Stimulated activated naive B cell treated with anti-CD40 and anti-IgM and Interleukin-4, amounts not matched to agents 10 μg/mL and 1 μg/mL and 100 μg/mL, for 72 hours (primary cell): ENCODE results near the gene VGLL2.

Experiments
- ATAC-seq, 2 donors: fragments of 150-1000 bp; cut with Tn5 transposase; replicated peaks; 2 replicates each; pipeline ENCODE4 v1.10.0; 2021; ENCODE audit warnings: moderate library complexity in 1 of 2
- DNase-seq: peaks from one replicate; pipeline ENCODE4 v3.0.0; 2021
- H3K27ac Mint-ChIP-seq: one replicate; pipeline ENCODE4 v1.8.0; 2022; ENCODE audit warnings: mild to moderate bottlenecking, mixed read lengths
- H3K27me3 Mint-ChIP-seq, 2 donors: one replicate each; pipeline ENCODE4 v1.8.0; 2022; ENCODE audit warnings: mixed read lengths in 2 of 2
- H3K36me3 Mint-ChIP-seq, 2 donors: one replicate each; pipeline ENCODE4 v1.8.0; 2022; ENCODE audit warnings: mixed read lengths in 2 of 2, mild to moderate bottlenecking in 1 of 2
- H3K4me1 Mint-ChIP-seq, 2 donors: one replicate each; pipeline ENCODE4 v1.8.0; 2022; ENCODE audit warnings: mixed read lengths in 2 of 2, mild to moderate bottlenecking in 1 of 2
- H3K4me3 Mint-ChIP-seq, 2 donors: one replicate each; pipeline ENCODE4 v1.8.0; 2022; ENCODE audit warnings: mild to moderate bottlenecking in 2 of 2, mixed read lengths in 2 of 2, moderate library complexity in 1 of 2
- H3K9me3 Mint-ChIP-seq, 2 donors: one replicate each; pipeline ENCODE4 v1.8.0; 2022; ENCODE audit warnings: mixed read lengths in 2 of 2, mild to moderate bottlenecking in 1 of 2

Gene VGLL2

GRCh38 chr6:117263353-117263927 is 1.9 kb upstream of the VGLL2 start:
- Mint-ChIP-seq H3K36me3 (no peaks in the 10 kb centered on the region), H3K9me3 (no peaks in the 10 kb centered on the region), H3K4me1 (peaks cover 12 to 33% of the 10 kb centered on the region in 2 donors), H3K4me3 (no peak overlapping the region), H3K27me3 (peaks cover 42 to 70% of the 10 kb centered on the region in 2 donors), H3K27ac (no peak overlapping the region)
- DNase-seq (no peak), ATAC-seq (no peak)

GRCh38 chr6:117264369-117264691 is 1.0 kb upstream of the VGLL2 start:
- ATAC-seq (peak; percentile 1 to 13), DNase-seq (no peak)
- Mint-ChIP-seq H3K4me1 (peaks cover 12 to 33% of the 10 kb centered on the region in 2 donors), H3K4me3 (peak overlapping the region; percentile 55 to 73), H3K36me3 (no peaks in the 10 kb centered on the region), H3K27ac (no peak overlapping the region), H3K9me3 (no peaks in the 10 kb centered on the region), H3K27me3 (peaks cover 50 to 78% of the 10 kb centered on the region in 2 donors)

GRCh38 chr6:117264692-117265409 is 507 bp upstream of the VGLL2 start:
- Mint-ChIP-seq H3K27me3 (peaks cover 54 to 77% of the 10 kb centered on the region in 2 donors), H3K9me3 (no peaks in the 10 kb centered on the region), H3K4me3 (peak overlapping the region; percentile 55 to 73), H3K36me3 (no peaks in the 10 kb centered on the region), H3K4me1 (peaks cover 12 to 33% of the 10 kb centered on the region in 2 donors), H3K27ac (no peak overlapping the region)
- peak; percentile 87 to 88 for ATAC-seq
- DNase-seq, result peak; percentile 65

GRCh38 chr6:117266257-117267053 is 1.1 kb downstream of the VGLL2 start:
- ATAC-seq (no peak), DNase-seq (no peak)
- H3K36me3 Mint-ChIP-seq, result no peaks in the 10 kb centered on the region
- peak overlapping the region in 1 of 2 donors; percentile 28 for H3K4me3 Mint-ChIP-seq
- peaks cover 12 to 33% of the 10 kb centered on the region in 2 donors for H3K4me1 Mint-ChIP-seq
- H3K9me3 Mint-ChIP-seq, result no peaks in the 10 kb centered on the region
- H3K27me3 Mint-ChIP-seq, result peaks cover 56 to 85% of the 10 kb centered on the region in 2 donors
- H3K27ac Mint-ChIP-seq, result no peak overlapping the region

- DNase-seq, result no peak
- Mint-ChIP-seq H3K27ac (no peak overlapping the region), H3K27me3 (peaks cover 58 to 83% of the 10 kb centered on the region in 2 donors), H3K4me3 (no peak overlapping the region), H3K36me3 (no peaks in the 10 kb centered on the region), H3K4me1 (peaks cover 13 to 33% of the 10 kb centered on the region in 2 donors), H3K9me3 (no peaks in the 10 kb centered on the region)
- ATAC-seq, result no peak
These were observed 1.6 kb downstream of the VGLL2 start for GRCh38 chr6:117267054-117267347.

- H3K4me1 Mint-ChIP-seq, result peaks cover 16 to 33% of the 10 kb centered on the region in 2 donors
- no peak for ATAC-seq
- peaks cover 62 to 87% of the 10 kb centered on the region in 2 donors for H3K27me3 Mint-ChIP-seq
- H3K27ac Mint-ChIP-seq, result no peak overlapping the region
- no peak overlapping the region for H3K4me3 Mint-ChIP-seq
- no peaks in the 10 kb centered on the region for H3K36me3 Mint-ChIP-seq
- H3K9me3 Mint-ChIP-seq, result no peaks in the 10 kb centered on the region
- DNase-seq, result no peak
These were observed 2.6 kb downstream of the VGLL2 start for GRCh38 chr6:117267766-117268534.

GRCh38 chr6:117268924-117269323 is 3.6 kb downstream of the VGLL2 start:
- peaks cover 64 to 87% of the 10 kb centered on the region in 2 donors for H3K27me3 Mint-ChIP-seq
- peaks cover 16 to 33% of the 10 kb centered on the region in 2 donors for H3K4me1 Mint-ChIP-seq
- H3K9me3 Mint-ChIP-seq, result no peaks in the 10 kb centered on the region
- no peak overlapping the region for H3K4me3 Mint-ChIP-seq
- H3K27ac Mint-ChIP-seq, result no peak overlapping the region
- DNase-seq (no peak), ATAC-seq (no peak)
- H3K36me3 Mint-ChIP-seq, result no peaks in the 10 kb centered on the region

- peaks cover 12 to 26% of the 10 kb centered on the region in 2 donors for H3K4me1 Mint-ChIP-seq
- H3K27ac Mint-ChIP-seq, result no peak overlapping the region
- H3K27me3 Mint-ChIP-seq, result peaks cover 61 to 87% of the 10 kb centered on the region in 2 donors
- H3K9me3 Mint-ChIP-seq, result no peaks in the 10 kb centered on the region
- no peak for ATAC-seq
- H3K36me3 Mint-ChIP-seq, result no peaks in the 10 kb centered on the region
- DNase-seq, result no peak
- no peak overlapping the region for H3K4me3 Mint-ChIP-seq
These were observed 4.3 kb downstream of the VGLL2 start for GRCh38 chr6:117269638-117270054.

- Mint-ChIP-seq H3K27me3 (peaks cover 61 to 87% of the 10 kb centered on the region in 2 donors), H3K4me1 (peaks cover 7 to 20% of the 10 kb centered on the region in 2 donors), H3K27ac (no peak overlapping the region), H3K9me3 (no peaks in the 10 kb centered on the region), H3K36me3 (no peaks in the 10 kb centered on the region), H3K4me3 (peak overlapping the region in 1 of 2 donors; percentile 49)
- ATAC-seq (no peak), DNase-seq (no peak)
These were observed 4.9 kb downstream of the VGLL2 start for GRCh38 chr6:117270055-117270842.

- Mint-ChIP-seq H3K9me3 (no peaks in the 10 kb centered on the region), H3K4me1 (peaks cover 7 to 12% of the 10 kb centered on the region in 2 donors), H3K36me3 (no peaks in the 10 kb centered on the region), H3K4me3 (no peak overlapping the region), H3K27me3 (peaks cover 65 to 92% of the 10 kb centered on the region in 2 donors), H3K27ac (no peak overlapping the region)
- DNase-seq (no peak), ATAC-seq (no peak)
These were observed 5.6 kb downstream of the VGLL2 start for GRCh38 chr6:117270843-117271507.

GRCh38 chr6:117272032-117272866 is 6.9 kb downstream of the VGLL2 start:
- peaks cover 0 to 3% of the 10 kb centered on the region in 2 donors for H3K4me1 Mint-ChIP-seq
- peaks cover 57 to 82% of the 10 kb centered on the region in 2 donors for H3K27me3 Mint-ChIP-seq
- DNase-seq, result no peak
- ATAC-seq, result no peak
- no peaks in the 10 kb centered on the region for H3K9me3 Mint-ChIP-seq
- no peak overlapping the region for H3K4me3 Mint-ChIP-seq
- H3K27ac Mint-ChIP-seq, result no peak overlapping the region
- no peaks in the 10 kb centered on the region for H3K36me3 Mint-ChIP-seq

- H3K4me1 Mint-ChIP-seq, result peaks cover 0 to 3% of the 10 kb centered on the region in 2 donors
- no peak overlapping the region for H3K27ac Mint-ChIP-seq
- H3K9me3 Mint-ChIP-seq, result no peaks in the 10 kb centered on the region
- no peak overlapping the region for H3K4me3 Mint-ChIP-seq
- peaks cover 52 to 75% of the 10 kb centered on the region in 2 donors for H3K27me3 Mint-ChIP-seq
- DNase-seq (no peak), ATAC-seq (no peak)
- H3K36me3 Mint-ChIP-seq, result no peaks in the 10 kb centered on the region
These were observed 7.5 kb downstream of the VGLL2 start for GRCh38 chr6:117272891-117273290.
